NCI-H2107 (cell line): ENCODE data around the gene KRR1.
A peak's percentile ranks its signal among the peaks of the same experiment; 100 is the strongest.

ENCODE experiments used
- DNase-seq: peaks from one replicate; lab custom pipeline; 2025; lab: John Stamatoyannopoulos, UW

Gene KRR1

DNA sequence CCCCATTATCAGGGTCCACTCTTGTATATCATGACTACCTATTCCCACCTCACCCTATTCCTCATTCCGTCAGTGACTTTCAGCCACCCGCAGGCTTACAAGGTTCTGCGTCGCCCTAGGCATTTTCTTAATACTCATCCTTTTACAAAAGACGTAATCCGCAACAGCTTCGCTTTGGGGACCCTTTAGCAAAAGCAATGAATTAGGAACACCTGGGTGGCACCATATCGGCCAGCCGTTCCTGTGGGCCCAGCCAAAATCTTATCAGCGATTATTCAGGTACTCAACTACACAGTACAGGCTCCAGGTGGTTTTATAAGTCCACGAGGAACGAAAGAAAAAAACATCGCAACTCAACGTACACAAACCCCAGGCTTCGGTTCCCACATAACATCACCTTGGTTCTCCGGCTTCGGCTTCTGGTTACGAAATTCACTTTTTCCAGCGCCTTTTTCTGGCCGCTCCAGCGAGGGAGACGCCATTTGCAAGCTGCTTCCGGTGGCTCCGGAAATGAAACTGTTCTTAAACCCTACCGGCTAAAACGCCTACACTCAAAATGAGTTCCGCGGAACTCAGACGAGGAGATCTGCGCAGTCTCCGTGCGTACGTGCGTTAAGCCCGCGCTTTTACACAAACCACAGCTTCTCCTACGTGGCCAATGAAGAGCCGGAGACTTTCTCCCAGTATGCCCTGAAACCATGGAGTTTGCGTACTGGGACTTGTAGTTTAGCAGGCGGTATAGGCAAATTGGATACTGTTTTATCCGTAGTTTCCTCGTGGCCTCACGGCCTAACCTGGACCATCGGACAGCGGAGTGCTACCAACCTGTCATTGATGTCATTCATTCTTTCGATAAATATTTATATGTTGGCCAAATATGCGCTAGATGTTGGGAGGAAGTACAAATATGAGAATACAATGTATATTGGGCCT lies at the start of gene KRR1:
KRR1 (minus strand) TSS at position 494 of the 933 bp plus-strand sequence; CDS start at position 482, 12 bp downstream.
- DNase-seq = peak; percentile 96

DNA sequence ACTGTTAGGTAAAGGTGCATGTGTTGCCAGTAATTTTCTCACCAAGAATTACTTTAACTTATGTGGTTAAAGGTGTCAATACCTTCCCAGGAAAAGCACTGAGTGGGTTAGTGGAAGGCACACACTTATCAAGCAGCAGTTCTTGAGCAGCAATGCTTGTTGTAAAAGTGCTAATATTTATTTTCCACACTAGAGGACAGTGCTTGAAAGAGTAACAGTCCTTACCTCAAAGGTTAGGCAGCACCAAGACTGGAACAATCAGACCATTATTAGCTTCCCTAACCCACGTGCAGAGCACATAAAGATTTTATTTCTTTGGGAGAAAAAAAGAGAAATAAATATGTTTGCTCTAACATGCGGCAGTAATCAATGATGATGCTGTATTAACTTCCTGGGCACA lies 48.8 kb upstream of the KRR1 start:
- peak; percentile 21 for DNase-seq

DNA sequence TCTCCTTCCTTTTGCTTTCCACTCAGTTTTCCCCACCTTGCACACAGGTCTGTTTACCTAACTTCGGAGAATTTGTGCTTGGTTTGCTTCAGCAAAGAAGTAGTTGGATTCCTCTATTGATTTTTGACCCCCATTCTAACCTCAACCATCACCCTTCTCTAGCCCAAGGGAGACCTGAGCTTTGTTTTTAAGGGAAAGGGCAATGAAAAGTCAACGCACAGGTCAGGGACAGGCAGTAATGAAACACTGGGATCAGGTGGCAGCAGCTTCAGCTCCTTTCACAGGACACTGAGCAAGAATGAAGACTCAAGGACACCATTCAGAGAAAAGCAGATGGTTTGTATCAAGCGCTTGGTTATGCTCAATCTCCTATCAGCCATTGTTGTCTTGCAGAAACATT lies 46.9 kb upstream of the KRR1 start:
- no peak for DNase-seq

DNA sequence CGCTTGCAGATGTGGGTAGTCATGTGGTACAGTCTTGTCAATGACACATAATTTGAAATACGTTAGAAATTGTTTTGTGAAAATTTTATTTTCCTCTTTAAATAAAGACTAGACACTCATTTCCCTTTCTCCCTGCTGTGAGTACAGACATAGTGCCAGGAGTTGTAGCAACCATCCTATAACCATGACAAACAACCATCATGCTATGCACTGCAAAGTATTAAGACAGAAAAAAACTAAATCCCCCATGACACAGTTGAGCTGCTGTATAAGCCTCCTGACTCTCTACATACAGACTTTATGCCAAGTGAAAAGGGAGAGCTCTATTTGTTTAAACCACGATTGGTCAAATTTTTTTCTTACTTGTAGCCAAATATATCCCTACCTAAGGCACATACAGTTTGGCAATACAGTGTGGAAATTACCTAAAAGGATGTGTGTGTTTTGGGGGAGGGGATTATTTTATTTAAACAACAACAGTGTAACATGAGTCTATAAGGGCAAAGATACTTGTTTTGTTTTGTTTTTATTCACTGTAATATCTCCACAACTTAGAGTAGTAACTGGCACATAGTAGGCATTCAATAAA lies 45.0 kb upstream of the KRR1 start:
- DNase-seq = no peak

DNA sequence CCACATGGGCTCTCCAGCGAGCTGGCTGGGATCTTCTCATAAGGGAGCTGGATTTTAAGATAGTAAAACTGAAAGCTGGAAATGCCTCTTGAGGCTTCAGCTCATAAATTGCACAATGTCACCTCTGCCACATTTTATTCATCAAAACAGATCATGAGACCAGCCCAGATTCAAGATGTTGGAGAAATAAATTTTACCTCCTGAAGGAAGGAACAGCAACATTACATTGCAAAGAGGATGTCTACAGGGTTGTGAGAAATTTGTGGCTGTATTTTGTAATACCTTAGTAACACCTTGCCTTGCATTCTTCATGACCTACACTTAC lies 43.1 kb upstream of the KRR1 start:
- DNase-seq = no peak

DNA sequence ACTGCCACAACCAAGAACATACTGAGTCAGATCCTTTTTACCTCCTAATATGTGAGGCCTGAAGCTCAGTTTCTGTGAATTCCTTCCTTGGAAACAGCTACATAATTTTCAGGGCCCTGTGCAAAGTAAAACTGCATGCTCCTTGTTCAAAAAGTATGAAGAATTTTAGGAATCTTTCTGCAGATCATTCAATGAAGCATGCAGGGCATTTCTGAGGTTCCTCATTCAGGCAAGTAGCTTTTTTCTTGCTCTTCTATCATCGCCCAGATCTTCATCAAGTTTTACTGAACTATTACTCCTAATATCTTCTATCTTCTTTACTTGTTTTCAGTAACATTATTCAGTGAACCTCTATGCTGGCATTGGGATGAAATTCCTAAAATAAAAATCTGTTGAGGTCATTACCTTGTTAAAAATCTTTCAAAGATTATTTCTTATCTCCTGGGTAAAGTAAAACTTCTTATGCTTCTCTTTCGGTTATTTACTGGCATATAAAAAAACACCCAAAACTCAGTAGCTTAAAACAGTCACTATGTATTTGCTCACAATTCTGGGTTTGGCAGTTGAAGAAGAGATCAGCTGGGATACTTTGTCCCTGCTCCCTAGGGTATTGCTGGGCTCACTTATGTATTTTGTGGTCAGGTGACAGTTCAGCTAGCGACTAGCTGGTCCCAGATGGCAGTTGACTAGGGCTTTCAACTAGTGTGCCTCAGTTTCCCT lies 42.6 kb upstream of the KRR1 start:
- DNase-seq = no peak

DNA sequence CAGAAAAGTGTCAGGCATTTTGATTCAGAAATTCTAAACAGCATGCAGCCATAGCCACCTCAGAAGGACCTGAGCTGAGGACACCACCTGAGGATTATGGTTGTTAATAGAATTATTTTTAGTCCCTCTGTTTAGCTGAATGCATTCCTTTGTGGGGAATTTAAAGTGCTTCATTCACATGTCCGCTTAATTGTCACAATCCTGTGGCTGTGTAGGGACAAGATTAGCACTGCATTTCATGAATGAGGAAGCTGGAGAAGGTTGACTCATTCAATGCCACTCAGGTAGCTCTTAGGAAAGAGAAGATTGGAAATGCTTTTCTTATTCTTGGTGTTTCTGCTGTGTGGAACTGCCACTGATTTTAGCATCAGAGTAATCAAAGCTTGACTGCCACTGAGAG lies 42.0 kb upstream of the KRR1 start:
- no peak for DNase-seq

DNA sequence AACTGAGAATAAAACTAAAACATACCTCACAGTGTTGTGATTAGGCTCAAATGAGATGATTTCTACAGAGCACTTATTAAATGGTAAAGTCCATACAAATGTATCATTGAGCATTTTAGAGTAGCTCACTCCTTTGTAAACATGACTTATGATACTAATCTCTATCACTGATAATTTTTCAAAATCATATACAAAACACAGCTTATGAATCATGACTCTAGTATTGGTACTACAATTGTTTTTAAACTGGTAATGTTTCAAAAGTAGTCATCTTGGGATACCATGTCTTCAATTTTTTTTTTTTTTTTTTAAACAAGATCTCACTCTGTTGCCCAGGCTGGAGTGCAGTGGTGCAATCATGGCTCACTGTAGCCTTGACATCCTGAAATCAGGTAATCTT lies 40.1 kb upstream of the KRR1 start:
- no peak for DNase-seq

DNA sequence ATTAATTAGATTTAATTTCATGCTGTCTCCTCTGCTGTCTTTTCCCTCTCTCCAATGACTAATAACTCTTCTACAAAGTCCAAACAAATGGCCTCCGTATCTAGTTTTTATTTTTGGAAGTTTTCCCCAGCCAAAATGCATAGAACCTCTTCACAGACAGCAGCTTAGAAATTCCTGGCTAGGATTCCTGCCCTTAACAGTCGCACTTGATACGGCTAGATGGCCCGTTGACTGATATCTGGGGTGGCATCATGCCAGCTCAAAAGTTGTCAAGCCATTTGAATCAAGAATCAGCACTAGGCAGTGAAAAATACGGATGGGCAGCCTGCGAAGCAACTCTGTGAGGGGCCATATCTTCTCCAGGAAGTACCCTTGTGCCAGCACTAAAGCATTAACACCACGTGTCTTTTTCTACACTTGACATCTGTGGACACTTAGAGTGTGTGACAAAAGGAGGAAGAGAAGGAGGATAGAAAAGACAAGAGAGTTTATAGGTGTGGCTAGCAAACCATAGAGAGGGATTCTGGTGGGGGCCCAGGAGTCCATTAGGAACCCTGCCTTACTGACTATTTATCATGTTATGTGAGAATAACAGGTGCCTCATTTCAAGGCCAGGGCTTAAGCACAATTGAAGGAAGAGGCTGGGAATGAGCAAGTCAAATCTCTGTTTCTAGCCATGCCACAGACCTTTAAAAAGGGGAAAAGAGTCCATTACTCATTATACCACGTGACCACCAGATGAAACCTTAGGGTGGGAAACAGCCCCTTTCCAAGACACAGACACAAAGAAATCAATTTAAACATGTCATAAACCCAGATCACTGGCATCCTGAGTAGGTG lies 39.2 kb upstream of the KRR1 start:
- DNase-seq = no peak

DNA sequence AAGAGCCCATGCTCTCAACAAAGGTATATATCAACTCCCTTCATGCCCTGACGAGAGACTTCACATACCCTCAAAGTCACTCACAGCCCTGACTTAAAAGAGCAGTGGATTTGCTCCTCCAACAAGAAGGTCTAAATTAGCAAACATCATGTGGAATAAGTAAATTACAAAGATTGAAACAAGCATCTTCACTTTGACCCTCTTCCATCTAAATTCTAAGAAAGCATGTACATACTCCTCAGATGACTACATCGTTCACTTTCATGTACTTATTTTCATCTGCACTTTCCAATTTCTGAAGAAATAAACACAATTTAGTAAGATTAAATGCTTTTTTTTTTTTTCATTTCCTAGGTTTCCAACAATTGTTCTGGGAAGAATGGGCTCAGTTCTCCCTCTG lies 38.6 kb upstream of the KRR1 start:
- DNase-seq = no peak

DNA sequence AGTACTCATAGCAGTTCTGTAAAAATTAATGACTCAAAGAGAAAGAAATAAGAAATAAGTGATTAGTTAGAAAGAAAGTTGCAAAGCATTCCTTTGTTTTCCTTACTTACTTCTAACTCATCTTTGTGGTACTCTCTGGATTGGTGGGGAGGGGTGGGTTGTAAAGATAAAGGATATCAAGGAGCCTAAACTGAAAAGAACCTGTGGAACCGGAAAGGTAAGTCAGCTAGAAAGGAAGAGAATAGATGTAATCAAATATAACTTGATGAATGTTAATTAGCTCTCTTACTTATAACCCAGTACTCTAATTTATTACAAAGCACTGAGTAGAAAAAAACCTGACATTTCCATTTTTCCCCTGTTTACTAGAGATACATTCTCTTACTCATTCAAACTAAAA lies 37.5 kb upstream of the KRR1 start:
- DNase-seq = no peak

DNA sequence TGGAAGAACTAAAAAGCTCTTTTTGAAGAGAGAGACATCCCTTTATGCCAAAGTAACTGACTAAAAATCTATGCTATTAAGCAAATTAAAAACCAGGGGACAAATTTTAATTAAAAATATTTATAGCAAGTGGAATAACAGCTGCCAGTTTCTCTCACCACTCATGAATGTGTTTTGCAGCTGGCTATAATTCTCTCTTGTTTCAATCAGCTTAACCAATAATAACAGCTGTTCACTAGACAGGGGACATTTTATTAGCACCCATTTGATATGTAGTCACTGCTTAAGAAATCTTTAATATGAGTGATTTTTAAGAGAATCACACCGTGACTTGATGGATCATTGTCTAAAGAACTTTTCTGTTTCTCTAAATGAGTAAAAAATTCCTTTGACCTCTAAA lies 34.2 kb upstream of the KRR1 start:
- DNase-seq = no peak

DNA sequence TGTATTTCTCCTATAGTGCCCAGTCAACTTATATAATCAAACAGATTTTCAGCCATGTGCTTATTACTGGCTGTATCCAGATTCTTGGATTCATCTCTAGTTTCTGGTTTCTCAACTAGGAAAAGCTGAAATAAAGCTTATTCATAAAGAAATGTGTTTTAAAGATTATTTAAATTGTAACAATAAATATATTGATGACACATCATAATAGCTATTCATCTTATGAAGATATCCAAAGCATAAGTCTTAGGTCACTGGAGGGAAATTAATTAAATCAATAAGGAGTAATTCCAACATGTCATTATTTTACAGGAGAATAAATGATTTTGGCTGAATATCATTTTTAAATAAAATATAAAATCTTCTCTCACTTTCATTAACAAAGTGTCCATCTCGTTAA lies 32.1 kb upstream of the KRR1 start:
- no peak for DNase-seq

DNA sequence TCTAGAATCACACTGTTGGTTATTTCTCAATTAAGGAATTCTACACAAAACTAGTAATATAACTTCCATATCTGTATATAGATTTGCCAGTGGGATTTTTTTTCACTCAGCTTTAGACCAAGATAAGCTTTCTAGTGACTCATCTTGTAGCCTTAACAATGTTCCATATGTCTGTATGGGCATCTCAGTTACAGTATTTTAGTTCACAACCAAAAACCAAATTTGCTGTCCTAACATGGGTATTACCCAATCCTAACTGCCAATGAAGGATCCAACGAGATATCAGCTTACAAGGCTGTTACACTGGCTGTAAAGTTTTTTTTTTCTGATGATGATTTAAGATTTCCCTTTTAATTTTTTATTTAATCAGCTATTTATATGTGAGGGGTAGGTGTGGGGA lies 31.5 kb upstream of the KRR1 start:
- no peak for DNase-seq

DNA sequence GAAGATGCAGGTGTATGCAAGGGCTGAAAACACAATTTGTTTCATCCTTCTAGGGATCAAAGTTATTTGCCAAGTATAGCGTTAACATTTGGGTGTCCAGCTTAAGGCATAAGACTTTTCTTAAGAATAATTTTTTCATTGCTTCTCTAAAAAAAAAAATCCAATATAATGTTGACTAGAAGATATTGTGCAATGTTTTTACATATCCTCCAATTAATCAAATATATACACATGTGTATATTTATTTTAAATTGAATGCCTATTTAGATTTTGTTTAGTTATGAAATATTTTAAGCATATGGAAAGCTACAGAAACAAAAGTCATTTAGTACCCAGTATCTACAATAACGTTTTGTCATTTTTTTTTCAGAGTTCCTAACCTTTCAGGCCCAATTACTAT lies 28.5 kb upstream of the KRR1 start:
- no peak for DNase-seq

DNA sequence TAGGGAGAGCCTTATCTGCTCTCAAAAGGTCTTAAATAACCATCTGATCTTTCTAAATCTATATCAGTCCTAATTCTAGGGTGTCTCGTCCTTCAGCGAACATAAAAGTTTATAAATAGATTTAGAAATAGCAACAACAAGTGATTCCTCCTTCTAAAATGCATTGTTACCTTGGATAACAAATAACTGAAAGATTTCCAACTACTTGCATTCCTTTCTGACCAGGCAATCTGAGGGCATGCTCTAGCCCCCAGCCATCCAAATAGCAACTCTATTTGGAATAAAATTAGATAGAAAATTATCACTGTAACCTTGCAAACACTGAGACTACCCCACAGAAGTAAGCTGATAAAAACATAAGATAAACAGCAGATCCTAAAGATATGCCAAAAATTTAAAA lies 21.8 kb upstream of the KRR1 start:
- DNase-seq = no peak

DNA sequence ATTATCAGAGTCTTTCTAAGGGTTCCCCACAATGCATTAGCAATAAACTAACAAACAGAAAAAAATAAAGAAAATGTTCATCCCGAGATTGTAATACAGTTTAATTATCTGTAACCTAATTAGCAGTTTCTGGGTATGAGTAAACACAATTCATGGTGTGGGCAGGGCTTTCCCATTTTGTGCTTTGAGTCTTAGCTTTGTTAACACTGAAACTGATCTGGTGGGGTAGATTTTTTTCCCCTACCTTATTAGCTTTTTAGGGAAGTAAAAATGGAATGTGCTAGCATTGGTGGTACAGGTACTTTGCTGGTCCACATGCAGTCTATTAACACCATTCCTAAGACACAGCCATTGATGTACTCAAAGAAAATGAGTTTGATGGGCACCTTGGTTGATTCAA lies 18.4 kb upstream of the KRR1 start:
- DNase-seq = no peak

DNA sequence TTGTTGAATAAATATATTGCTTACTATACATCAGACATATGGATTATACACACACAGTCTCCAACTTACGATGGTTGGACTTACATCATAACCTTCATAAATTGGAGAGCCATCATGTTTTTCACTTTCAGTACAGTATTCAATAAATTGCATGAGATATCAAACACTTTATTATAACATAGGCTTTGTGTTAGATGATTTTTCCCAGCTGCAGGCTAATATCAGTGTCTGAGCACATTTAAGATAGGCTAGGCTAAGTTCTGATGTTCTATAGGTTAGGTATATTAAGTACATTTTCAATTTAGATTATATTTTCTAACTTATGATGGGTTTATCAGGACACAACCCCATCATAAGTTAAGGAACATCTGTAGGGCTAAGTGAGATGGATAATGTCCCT lies 17.9 kb upstream of the KRR1 start:
- DNase-seq = no peak

DNA sequence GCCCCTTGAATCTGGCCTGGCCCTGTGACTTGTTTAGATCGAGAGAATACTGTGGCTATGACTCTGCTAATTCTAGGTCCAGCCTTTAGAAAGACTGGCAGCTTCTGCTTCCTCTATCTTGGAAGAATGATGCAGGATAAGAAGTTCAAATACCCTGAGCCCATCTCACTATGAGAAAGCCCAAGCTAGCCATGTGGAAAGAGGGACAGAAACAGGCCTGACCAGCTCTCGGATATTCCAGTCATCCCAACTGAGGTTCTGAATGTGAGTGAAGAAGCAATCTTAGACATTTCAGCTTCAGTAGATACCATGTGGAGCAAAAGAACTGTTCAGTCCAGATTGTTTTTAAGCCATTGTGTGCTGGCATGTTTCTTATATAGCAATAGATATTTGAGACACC lies 17.3 kb upstream of the KRR1 start:
- no peak for DNase-seq

DNA sequence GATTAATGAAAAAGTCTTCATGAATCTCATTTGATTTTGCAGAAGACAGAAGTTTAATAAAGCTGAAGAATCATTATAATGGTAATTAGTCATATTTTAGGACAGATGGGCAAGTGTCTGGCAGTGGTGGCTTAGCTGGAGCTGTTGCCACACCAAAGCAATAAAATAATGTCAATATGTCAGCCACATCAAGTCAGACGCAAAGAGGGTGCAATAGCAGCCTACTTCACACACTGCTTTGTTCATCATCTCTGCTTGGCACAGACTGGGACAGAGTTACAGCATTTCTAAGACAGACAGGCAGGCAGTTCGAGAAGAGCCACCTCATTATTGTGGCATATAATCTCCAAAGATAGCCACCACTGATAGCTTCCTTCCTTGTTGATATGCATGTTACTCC lies 16.9 kb upstream of the KRR1 start:
- no peak for DNase-seq

DNA sequence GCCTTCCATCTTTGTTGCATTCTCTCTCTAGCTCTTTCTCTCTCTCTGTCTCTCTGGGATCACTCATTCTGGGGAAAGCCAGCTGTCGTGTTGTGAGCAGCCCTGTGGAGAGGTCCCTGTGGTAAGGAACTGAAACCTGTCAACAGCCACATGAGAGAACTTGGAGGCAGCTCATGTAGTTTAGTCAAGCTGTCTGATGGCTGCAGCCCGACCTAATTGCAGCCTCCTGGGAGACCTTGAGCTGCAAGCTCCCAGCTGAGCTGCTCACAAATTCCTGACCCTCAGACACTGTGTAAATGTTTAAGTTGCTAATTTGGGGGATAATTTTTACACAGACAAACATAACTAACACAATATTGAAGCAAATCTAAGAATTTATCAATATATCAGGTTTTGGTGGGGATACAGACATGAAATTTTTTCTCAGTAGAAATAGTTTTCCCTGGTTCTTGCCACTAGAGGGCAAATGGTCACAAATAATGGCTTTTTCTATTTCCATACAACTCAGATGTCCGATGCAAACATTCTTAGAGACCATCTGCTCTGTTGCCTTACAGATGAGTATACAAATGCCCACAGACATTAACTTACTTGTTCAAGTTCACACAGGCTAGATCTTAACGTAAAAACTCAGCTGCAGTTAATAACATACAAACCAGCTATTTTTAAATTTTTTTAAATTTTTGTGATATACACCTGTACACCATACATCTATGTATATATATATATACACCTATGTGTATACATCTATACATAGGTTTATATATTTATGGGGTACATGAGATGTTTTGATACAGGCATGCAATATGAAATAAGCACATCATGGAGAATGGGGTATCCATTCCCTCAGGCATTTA lies 15.5 kb upstream of the KRR1 start:
- DNase-seq = peak; percentile 42
